Bone marrow (tissue), 2 donors: ENCODE measurements around the gene GHSR.

Source experiments
- DNase-seq, 2 donors: peaks; one replicate each; lab custom pipeline; 2025; lab: John Stamatoyannopoulos, UW

The GHSR gene, protein sequence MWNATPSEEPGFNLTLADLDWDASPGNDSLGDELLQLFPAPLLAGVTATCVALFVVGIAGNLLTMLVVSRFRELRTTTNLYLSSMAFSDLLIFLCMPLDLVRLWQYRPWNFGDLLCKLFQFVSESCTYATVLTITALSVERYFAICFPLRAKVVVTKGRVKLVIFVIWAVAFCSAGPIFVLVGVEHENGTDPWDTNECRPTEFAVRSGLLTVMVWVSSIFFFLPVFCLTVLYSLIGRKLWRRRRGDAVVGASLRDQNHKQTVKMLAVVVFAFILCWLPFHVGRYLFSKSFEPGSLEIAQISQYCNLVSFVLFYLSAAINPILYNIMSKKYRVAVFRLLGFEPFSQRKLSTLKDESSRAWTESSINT

GRCh38 chr3:172447611-172448579 is at the start of gene GHSR:
Gene GHSR, minus strand, starts transcription at chr3:172448456. Its CDS starts 43 bp downstream, at chr3:172448413.
- DNase-seq: no peak

GRCh38 chr3:172490198-172490669 is 42.0 kb upstream of the GHSR start:
- DNase-seq: peak; percentile 15 to 76

- DNase-seq: no peak
Measured at GRCh38 chr3:172478116-172478515, 29.9 kb upstream of the GHSR start.

- no peak for DNase-seq
Measured at GRCh38 chr3:172476347-172476746, 28.1 kb upstream of the GHSR start.

DNA sequence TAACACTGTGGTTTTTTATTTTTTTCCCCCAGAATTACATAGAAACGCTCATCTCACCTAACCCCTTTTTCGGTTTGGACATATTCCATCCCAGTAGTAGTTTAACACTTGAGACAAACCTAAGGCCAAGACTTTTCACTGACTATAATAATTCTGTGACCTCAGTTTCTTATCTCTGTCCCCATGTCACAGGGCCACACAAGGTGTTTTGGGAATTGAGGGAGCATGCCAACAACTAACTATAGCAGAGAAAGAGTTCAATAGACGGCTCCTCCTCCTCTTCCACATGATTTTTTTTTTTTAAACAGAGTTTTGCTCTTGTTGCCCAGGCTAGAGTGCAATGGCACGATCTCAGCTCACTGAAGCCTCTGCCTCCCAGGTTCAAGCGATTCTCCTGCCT is 27.4 kb upstream of the GHSR start:
- DNase-seq: no peak

DNA sequence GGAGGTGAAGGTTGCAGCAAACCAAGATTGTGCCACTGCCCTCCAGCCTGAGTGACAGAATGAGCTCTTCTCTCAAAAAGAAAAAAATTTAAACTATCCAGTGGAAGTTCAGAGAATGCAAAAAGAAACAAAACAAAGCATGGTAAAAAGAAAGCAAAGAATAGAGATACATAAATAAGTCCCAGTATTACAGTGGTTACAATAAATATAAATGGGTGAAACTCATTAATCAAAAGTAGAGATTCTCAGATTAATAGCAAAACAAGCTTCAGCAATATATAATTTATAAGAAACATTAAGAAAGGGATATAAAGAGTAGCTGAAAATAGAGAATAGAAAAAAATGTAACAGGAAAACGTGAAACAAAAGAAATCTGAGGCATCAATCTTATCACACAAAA is 23.6 kb upstream of the GHSR start:
- no peak for DNase-seq

DNA sequence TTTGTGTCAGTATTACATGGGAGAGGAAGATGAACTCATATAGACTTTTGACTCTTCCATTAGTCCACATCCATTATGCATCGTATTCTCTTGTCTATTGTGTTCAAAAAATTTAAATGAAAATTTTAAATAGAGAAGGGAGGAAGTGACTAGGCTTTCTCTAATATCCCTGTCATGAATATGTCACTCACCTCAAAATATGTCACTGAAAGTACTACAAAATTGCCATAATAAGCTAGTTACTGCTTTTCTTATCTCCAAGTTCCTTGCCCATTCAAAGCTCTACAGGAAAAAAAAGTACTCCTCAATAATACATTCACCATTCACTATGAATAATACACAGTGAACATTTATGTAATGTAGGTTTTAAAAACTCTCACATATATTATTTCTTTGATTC is 22.3 kb upstream of the GHSR start:
- no peak for DNase-seq

- DNase-seq: no peak
Measured at GRCh38 chr3:172467170-172467824, 19.0 kb upstream of the GHSR start.

DNA sequence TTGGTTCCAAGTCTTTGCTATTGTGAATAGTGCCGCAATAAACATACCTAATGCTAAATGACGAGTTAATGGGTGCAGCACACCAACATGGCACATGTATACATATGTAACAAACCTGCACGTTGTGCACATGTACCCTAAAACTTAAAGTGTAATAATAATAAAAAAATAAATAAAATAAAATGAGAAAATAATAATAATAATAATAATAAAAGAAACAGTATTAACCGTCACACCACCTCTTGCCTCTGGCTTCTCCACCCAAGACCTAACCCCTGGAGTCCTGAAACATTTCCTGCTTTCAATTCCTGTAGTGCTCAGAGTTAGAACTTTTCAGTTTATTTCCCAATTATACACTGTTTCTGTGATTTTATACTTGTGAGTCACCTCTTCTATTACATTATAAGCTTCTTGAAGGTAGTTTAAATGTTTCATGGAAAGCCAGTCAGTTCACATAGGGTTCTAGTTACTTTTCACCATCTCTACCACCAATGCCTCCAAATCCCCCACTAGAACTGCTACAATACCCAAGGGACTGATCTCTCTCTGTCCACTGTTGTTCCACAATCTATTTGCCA is 18.4 kb upstream of the GHSR start:
- no peak for DNase-seq

GRCh38 chr3:172465281-172465680 is 17.0 kb upstream of the GHSR start:
- DNase-seq: no peak

GRCh38 chr3:172464306-172464705 is 16.1 kb upstream of the GHSR start:
- DNase-seq: no peak

DNA sequence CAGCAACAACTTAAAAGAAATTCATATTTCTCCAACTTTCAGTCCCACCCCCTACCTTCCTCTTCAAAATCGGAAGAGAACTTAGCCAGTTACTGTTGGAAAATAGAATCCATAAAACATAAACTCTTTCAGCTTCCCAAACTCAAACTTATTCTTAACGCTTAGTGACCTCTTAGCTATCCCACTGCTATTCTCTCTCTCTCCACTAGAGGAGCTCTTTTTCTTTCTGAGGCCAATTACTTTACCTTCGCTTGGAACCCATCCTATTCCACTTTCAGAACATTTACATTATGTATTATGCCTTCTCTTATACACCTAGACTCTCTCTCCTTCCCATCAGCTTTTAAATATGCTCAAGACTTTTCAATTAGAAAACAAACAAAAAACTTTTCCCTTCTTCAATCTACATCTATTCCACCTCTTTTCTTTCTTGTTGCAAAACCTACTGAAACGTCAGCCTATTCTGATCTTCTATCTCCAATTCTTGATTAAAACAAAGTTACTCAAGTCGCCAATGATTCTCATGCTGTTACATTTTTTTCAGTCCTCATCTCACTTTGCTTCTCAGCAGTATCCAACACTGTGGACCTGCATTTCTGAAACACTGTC is 13.4 kb upstream of the GHSR start:
- DNase-seq: no peak

DNA sequence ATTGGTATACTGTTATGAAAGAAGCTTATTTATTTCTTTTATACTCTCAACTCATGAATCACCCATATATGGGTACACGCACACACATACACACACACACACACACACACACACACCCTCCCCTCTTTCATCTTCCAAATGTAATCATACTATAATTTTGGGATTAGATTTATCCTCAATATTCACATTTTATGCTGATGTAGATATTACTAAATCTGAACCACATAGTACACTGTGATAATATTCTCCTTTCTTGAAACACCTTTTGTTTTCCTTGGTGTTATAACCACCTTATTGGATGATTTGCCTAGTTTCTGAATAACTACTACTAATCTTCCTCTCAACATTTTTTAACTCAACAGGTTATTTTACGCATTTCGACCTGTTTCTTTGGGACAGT is 8.1 kb upstream of the GHSR start:
- DNase-seq: no peak

GRCh38 chr3:172454180-172454579 is 5.9 kb upstream of the GHSR start:
- no peak for DNase-seq

- no peak for DNase-seq
Measured at GRCh38 chr3:172449466-172450149, 1.4 kb upstream of the GHSR start.

- no peak for DNase-seq
Measured at GRCh38 chr3:172448661-172449465, 607 bp upstream of the GHSR start.

GRCh38 chr3:172446198-172446597 is 2.1 kb downstream of the GHSR start:
- no peak for DNase-seq

DNA sequence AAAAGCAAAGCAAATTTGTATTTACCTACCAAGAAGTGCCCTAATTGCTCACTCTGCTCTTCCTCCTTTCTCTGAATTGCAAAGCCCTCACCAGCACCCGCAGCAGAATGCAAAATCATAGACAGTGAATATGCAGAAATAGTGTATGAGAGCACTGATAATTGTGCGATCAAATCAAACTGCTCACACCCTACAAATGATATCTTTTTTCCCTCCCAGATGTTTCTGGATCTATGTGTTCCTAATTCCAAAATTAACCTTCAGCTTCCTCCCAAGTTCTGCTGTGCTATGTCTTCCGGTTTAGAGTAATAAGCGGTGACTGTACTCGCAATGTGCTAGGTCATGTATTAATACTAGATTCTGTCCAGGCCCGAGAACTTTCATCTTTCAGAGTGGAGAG is 3.4 kb downstream of the GHSR start:
- no peak for DNase-seq

DNA sequence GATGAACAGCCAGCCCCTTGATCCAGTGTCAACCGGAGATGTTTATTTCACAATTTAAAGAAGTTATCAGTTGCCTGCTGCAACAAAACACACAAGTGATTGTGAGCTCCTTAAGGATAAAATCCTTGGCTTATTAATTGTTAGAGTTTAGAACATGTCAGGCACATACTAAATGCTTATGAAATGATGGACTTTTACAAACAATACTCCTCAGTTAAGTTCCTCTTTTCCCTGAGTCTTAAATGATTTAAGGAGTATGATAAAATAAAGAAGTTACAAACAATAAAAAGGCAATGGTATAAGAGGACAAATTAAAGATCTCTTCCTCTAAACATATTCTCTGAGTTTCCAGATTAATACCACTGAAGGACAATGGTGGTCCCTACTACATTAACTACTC is 5.7 kb downstream of the GHSR start:
- DNase-seq: no peak

DNA sequence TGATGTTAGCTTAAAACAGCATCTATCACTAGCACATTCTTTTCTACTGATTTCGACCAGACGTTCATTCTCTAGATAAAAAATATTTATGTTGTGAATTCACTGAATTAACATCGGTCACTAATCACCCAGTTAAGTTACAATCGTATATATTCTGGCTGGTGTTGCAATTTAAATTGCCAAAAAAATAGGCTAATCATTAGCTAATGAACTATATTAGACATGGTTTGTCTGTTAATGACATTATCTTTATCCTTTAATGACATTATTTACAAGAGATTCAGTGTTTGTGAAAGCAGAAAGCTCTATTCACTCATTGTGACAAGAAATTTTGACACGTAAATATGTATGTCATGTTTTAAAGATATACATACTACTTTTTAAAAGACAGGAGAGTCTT is 6.7 kb downstream of the GHSR start:
- DNase-seq: no peak
